Esophagus squamous epithelium (tissue), 5 donors: ENCODE data around the gene TMEM141. TPM values are rescaled to one million over a fixed set of nuclear protein-coding genes. Genes with fewer than 3 reads are reported as not detected.
A peak's percentile ranks its signal among the peaks of the same experiment; 100 is the strongest.

Experiments used
- DNase-seq: peaks from one replicate; lab custom pipeline; 2025; lab: John Stamatoyannopoulos, UW
- H3K27ac ChIP-seq, 4 donors: fragments of 200-600 bp; sonication (generic); one replicate each; pipeline ENCODE4 v1.5.1; 2016 to 2019; ENCODE audit warnings: mild to moderate bottlenecking in 1 of 4
- H3K27me3 ChIP-seq, 4 donors: fragments of 200-600 bp; sonication (generic); 1 replicate in 3 of 4; 2 replicates in 1 of 4; pipeline versions ENCODE4 v1.5.1 to v1.6.0; 2017 to 2021; ENCODE audit warnings: antibody characterized with exemption in 1 of 4
- H3K36me3 ChIP-seq, 3 donors: fragments of 200-600 bp; sonication (generic); one replicate each; pipeline ENCODE4 v1.5.1; 2016 to 2019
- H3K4me1 ChIP-seq, 3 donors: fragments of 200-600 bp; sonication (generic); one replicate each; pipeline ENCODE4 v1.5.1; 2017 to 2019
- H3K4me3 ChIP-seq, 4 donors: fragments of 200-600 bp; sonication (generic); 1 replicate in 3 of 4; 2 replicates in 1 of 4; pipeline ENCODE4 v1.5.1; 2016 to 2019; ENCODE audit warnings: mild to moderate bottlenecking in 2 of 4, moderate library complexity in 1 of 4
- H3K9me3 ChIP-seq, 3 donors: fragments of 200-600 bp; sonication (generic); one replicate each; pipeline ENCODE4 v1.5.1; 2016 to 2019
- CTCF ChIP-seq, 6 experiments: fragments of 450-650 bp in 4 of 6; fragments of 200-600 bp in 2 of 6; sonication (generic) in 2 of 6; IDR thresholded peaks; one replicate each; pipeline ENCODE4 v1.5.1; 2016 to 2019; ENCODE audit warnings: antibody characterized with exemption in 6 of 6, mild to moderate bottlenecking in 4 of 6, moderate library complexity in 4 of 6
- POLR2A ChIP-seq, 4 donors: fragments of 450-650 bp; IDR thresholded peaks; one replicate each; pipeline ENCODE4 v1.6.1; 2017; ENCODE audit warnings: antibody characterized with exemption in 4 of 4, mild to moderate bottlenecking in 4 of 4, moderate library complexity in 3 of 4
- WGBS, 2 donors: methylation state at CpG; one replicate each; pipeline ENCODE4 v1.1.5; 2018; 5-methylcytosine and 5-hydroxymethylcytosine counted together
- intact Hi-C: fragments of 100-400 bp; cut with DNase I; formaldehyde crosslinking; loops from one replicate; pipeline ENCODE4 v1.15.0; 2022
- total RNA-seq, 4 donors: library from RNA; depleted of rRNA; stranded (reverse); fragments of >200 nt; gene quantifications; one replicate each; pipeline ENCODE4 v1.1.0, GENCODE V29; 2016
- donor health status: DM: yes; HTN: yes; CAD: no.

The TMEM141 gene
- 100 to 1,000 TPM; 109 to 129 (median 123) TPM for total RNA-seq

GRCh38 chr9:136790640-136791515, at the start of gene TMEM141:
Gene TMEM141, plus strand, starts transcription at chr9:136791344. Its CDS starts 27 bp downstream, at chr9:136791371.
- WGBS, 2 donors: 0 to 6% methylated on average over 2 to 5 of the region's 70 CpGs
- Histone ChIP-seq H3K36me3 (peaks cover 0 to 23% (median 3%) of the 10 kb centered on the region in 3 donors), H3K4me1 (peaks cover 11 to 42% (median 17%) of the 10 kb centered on the region in 3 donors), H3K27me3 (peaks cover 0 to 6% (median 0%) of the 10 kb centered on the region in 4 donors), H3K4me3 (peak within 1 kb of the TSS; percentile 47 to 90 (median 79)), H3K27ac (peak within 1 kb of the TSS; percentile 99 to 100 (median 99)), H3K9me3 (no peaks in the 10 kb centered on the region)
- intact Hi-C loops: no loop called here
- peak; percentile 98 for DNase-seq
- TF ChIP-seq CTCF (IDR thresholded peaks at IDR 0.05): no peak
- TF ChIP-seq POLR2A (IDR thresholded peaks at IDR 0.05): peak in 3 of 4 donors; percentile 59 to 91 (median 74)

GRCh38 chr9:136741883-136742571, 49.1 kb upstream of the TMEM141 start:
- Histone ChIP-seq H3K27ac (no peak overlapping the region), H3K27me3 (peaks cover 10 to 85% (median 20%) of the 10 kb centered on the region in 4 donors), H3K4me1 (peaks cover 24 to 34% (median 29%) of the 10 kb centered on the region in 3 donors), H3K36me3 (no peaks in the 10 kb centered on the region), H3K4me3 (peak overlapping the region in 3 of 4 donors; percentile 1 to 49 (median 18)), H3K9me3 (no peaks in the 10 kb centered on the region)
- intact Hi-C loops: no loop called here
- no peak for DNase-seq
- TF ChIP-seq POLR2A (IDR thresholded peaks at IDR 0.05): peak in 1 of 4 donors; percentile 15
- no peak for TF ChIP-seq CTCF (IDR thresholded peaks at IDR 0.05)
- WGBS, 2 donors: 21 to 25% methylated on average over 8 to 13 of the region's 32 CpGs

GRCh38 chr9:136742591-136743391, 48.4 kb upstream of the TMEM141 start, which contains the start of gene LCN10:
Gene LCN10, minus strand, starts transcription at chr9:136742940. Its CDS starts 37 bp downstream, at chr9:136742903.
- Histone ChIP-seq H3K4me1 (peaks cover 24 to 35% (median 29%) of the 10 kb centered on the region in 3 donors), H3K36me3 (no peaks in the 10 kb centered on the region), H3K27me3 (peaks cover 10 to 88% (median 20%) of the 10 kb centered on the region in 4 donors), H3K4me3 (peak within 1 kb of the TSS in 3 of 4 donors; percentile 1 to 49 (median 18)), H3K9me3 (no peaks in the 10 kb centered on the region), H3K27ac (no peak within 1 kb of the TSS)
- intact Hi-C loops: no loop called here
- 14% methylated on average over 9 of the region's 25 CpGs; no CpG with 5 or more reads in 1 of the 2 donors for WGBS, 2 donors
- no peak for DNase-seq
- TF ChIP-seq POLR2A (IDR thresholded peaks at IDR 0.05) (no peak), CTCF (IDR thresholded peaks at IDR 0.05) (peak in 1 of 6 experiments; percentile 18)

- Histone ChIP-seq H3K27ac (no peak overlapping the region), H3K4me3 (no peak overlapping the region), H3K9me3 (no peaks in the 10 kb centered on the region), H3K36me3 (no peaks in the 10 kb centered on the region), H3K27me3 (peaks cover 10 to 80% (median 20%) of the 10 kb centered on the region in 4 donors), H3K4me1 (peaks cover 24 to 44% (median 29%) of the 10 kb centered on the region in 3 donors)
- 40 to 77% methylated on average over 1 to 4 of the region's 16 CpGs for WGBS, 2 donors
- no peak for DNase-seq
- intact Hi-C loops: no loop called here
- no peak for TF ChIP-seq CTCF (IDR thresholded peaks at IDR 0.05)
- no peak for TF ChIP-seq POLR2A (IDR thresholded peaks at IDR 0.05)
These were observed 47.4 kb upstream of the TMEM141 start for GRCh38 chr9:136743639-136744211.
